Right lobe of liver (tissue), 6 donors: ENCODE measurements around the gene RPL31. TPM values are rescaled to one million over a fixed set of nuclear protein-coding genes. Genes with fewer than 3 reads are reported as not detected.

Experiments used
- ATAC-seq, 4 donors: fragments of 200-7000 bp; cut with Tn5 transposase; one replicate each; pipeline ENCODE4 v1.9.1; 2020; ENCODE audit warnings: mild to moderate bottlenecking in 4 of 4, moderate library complexity in 4 of 4
- DNase-seq, 3 donors: peaks; one replicate each; pipeline ENCODE4 v3.0.0-alpha.2; 2020
- H3K27ac ChIP-seq, 3 donors: fragments of 200-600 bp; one replicate each; pipeline ENCODE4 v1.8.0; 2022
- H3K27me3 ChIP-seq, 2 donors: fragments of 200-600 bp; one replicate each; pipeline ENCODE4 v1.8.0; 2022
- H3K36me3 ChIP-seq, 4 donors: fragments of 200-600 bp; sonication (generic) in 1 of 4; one replicate each; pipeline versions ENCODE4 v1.5.1 to v1.8.0; 2017 to 2022; ENCODE audit warnings: control low read depth in 1 of 4
- H3K4me1 ChIP-seq, 4 donors: fragments of 200-600 bp; sonication (generic) in 1 of 4; one replicate each; pipeline versions ENCODE4 v1.5.1 to v1.8.0; 2017 to 2022; ENCODE audit warnings: control low read depth in 1 of 4
- H3K4me3 ChIP-seq, 3 donors: fragments of 200-600 bp; one replicate each; pipeline ENCODE4 v1.8.0; 2022
- H3K9me3 ChIP-seq, 4 donors: fragments of 200-600 bp; sonication (generic) in 1 of 4; one replicate each; pipeline versions ENCODE4 v1.5.1 to v1.8.0; 2017 to 2022; ENCODE audit warnings: control low read depth in 1 of 4
- POLR2A ChIP-seq: fragments of 450-650 bp; IDR thresholded peaks from one replicate; pipeline ENCODE4 v1.6.1; 2017; ENCODE audit warnings: antibody characterized with exemption, mild to moderate bottlenecking
- WGBS: methylation state at CpG from one replicate; pipeline ENCODE4 v1.1.6; 2018; ENCODE audit warnings: low coverage, low lambda C conversion rate; ENCODE audit not compliant: insufficient coverage; ENCODE audit errors: missing lambda C conversion rate; 5-methylcytosine and 5-hydroxymethylcytosine counted together
- intact Hi-C, 2 donors: fragments of 100-400 bp; cut with DNase I; formaldehyde crosslinking; loops; one replicate each; pipeline versions ENCODE4 v1.11.2 to v1.14.1; 2022
- total RNA-seq, 6 experiments: library from RNA; depleted of rRNA in 2 of 6; stranded (reverse); fragments of >200 nt in 2 of 6; fragmentation: NEBNext Ultra II Directional in 3 of 6; extraction: Animal tissue kit (Norgen Biotek cat#: 25700) in 3 of 6; gene quantifications; one replicate each; pipeline versions ENCODE4 v1.1.0 to v1.2.4, GENCODE V29; 2016 to 2023
- TF ChIP-seq, protein P1 (sequence below), 4 donors: fragments of 200-600 bp in 3 of 4; fragments of 450-650 bp in 1 of 4; IDR thresholded peaks; one replicate each; pipeline versions ENCODE4 v1.5.1 to v1.8.0; 2016 to 2022; ENCODE audit warnings: antibody characterized with exemption in 4 of 4, mild to moderate bottlenecking in 2 of 4
- donor health status: DM: no; HTN: yes; CAD: no.
- donor health status: DM: no; HTN: no; CAD: no.
- donor health status: DM: no; HTN: no; CAD: no.
- donor health status: DM: no; HTN: yes; CAD: no.
- donor health status: DM: no; HTN: yes; CAD: no.

RPL31 gene
- total RNA-seq, 6 experiments from 2014 or later = 363 to 497 (median 443) TPM

DNA sequence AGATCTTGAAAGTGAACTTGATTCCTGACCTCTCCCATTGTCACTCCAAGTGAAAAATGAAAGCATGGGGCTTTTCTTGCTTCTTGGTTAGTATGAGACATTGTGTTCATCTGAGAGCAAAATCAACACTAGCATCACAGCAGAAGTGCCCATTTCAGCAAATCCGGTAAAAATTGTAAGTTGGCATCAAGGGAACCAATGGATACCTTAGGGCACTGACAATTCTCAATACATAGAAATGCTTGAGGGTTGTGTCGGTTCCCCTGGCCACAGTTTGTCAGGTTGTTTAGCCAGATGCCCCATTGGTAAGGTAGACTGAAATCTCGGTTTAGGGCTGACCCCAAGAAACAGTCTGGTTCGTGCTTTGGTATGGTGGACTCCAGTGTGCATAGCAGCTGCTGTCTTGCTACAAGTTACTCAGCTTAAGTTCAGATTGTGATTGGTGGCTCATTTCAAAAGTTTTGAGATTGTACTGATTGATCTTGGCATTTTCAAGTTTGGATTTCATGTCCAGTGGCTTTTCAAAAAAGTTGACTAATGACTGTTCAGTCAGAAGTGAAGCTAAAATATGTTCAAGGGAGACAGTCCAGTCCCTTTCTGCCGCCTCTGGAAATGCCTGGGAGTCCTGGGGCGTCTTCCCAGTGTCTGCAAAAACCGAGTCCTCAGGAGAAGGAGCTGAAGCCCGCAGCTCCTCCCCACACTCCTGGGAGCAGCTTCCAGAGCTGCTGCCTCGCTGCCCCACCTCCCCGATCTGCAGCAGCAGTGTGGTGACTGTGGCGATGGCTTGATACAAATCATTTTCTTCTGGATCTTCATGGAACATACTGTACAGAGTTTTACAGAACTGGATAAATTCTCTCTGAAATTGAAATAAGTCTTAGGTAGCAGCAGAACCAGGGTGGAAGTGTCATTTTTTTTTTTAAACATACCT is 5.6 kb downstream of the RPL31 start:
- intact Hi-C loops = no loop called here
- ATAC-seq = no peak
- H3K4me3 ChIP-seq = no peak overlapping the region
- 68% methylated on average over 5 of the region's 11 CpGs for WGBS
- no peak for DNase-seq
- no peak overlapping the region for H3K27ac ChIP-seq
- no peaks in the 10 kb centered on the region for H3K27me3 ChIP-seq
- TF ChIP-seq, protein P1, sequence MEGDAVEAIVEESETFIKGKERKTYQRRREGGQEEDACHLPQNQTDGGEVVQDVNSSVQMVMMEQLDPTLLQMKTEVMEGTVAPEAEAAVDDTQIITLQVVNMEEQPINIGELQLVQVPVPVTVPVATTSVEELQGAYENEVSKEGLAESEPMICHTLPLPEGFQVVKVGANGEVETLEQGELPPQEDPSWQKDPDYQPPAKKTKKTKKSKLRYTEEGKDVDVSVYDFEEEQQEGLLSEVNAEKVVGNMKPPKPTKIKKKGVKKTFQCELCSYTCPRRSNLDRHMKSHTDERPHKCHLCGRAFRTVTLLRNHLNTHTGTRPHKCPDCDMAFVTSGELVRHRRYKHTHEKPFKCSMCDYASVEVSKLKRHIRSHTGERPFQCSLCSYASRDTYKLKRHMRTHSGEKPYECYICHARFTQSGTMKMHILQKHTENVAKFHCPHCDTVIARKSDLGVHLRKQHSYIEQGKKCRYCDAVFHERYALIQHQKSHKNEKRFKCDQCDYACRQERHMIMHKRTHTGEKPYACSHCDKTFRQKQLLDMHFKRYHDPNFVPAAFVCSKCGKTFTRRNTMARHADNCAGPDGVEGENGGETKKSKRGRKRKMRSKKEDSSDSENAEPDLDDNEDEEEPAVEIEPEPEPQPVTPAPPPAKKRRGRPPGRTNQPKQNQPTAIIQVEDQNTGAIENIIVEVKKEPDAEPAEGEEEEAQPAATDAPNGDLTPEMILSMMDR (IDR thresholded peaks at IDR 0.05) = no peak
- TF ChIP-seq POLR2A = no peak
- H3K36me3 ChIP-seq = peaks cover 7 to 61% (median 31%) of the 10 kb centered on the region in 4 donors
- no peaks in the 10 kb centered on the region for H3K9me3 ChIP-seq
- H3K4me1 ChIP-seq = peaks cover 0 to 16% (median 5%) of the 10 kb centered on the region in 4 donors

DNA sequence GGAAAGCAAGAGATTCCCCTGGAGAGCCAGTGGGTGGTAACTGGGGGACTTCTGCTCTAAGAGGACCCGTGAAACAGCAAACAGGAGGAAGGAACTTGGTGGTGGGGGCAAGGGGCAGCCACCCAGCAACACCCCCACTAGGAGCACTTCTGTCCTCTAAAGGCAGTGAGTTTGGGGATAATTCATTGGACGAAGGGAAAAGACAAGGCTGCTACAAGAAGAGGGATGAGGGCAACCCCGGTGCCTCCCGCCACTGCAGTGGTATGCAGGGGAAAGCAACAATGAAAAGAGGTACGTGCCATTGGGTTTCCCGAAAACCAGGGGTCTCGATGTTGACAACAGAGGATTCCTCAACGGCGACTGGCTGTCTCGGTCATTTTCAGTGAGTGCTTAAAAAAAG is 9.1 kb downstream of the RPL31 start:
- Histone ChIP-seq H3K27me3 (no peaks in the 10 kb centered on the region), H3K4me3 (no peak overlapping the region), H3K36me3 (peaks cover 2 to 32% (median 16%) of the 10 kb centered on the region in 4 donors), H3K9me3 (no peaks in the 10 kb centered on the region), H3K4me1 (peaks cover 0 to 6% (median 0%) of the 10 kb centered on the region in 4 donors), H3K27ac (no peak overlapping the region)
- no peak for TF ChIP-seq POLR2A
- TF ChIP-seq, protein P1 (IDR thresholded peaks at IDR 0.05) = no peak
- ATAC-seq (no peak), DNase-seq (no peak)
- intact Hi-C loops = no loop called here
- 87% methylated on average over 10 of the region's 10 CpGs for WGBS

DNA sequence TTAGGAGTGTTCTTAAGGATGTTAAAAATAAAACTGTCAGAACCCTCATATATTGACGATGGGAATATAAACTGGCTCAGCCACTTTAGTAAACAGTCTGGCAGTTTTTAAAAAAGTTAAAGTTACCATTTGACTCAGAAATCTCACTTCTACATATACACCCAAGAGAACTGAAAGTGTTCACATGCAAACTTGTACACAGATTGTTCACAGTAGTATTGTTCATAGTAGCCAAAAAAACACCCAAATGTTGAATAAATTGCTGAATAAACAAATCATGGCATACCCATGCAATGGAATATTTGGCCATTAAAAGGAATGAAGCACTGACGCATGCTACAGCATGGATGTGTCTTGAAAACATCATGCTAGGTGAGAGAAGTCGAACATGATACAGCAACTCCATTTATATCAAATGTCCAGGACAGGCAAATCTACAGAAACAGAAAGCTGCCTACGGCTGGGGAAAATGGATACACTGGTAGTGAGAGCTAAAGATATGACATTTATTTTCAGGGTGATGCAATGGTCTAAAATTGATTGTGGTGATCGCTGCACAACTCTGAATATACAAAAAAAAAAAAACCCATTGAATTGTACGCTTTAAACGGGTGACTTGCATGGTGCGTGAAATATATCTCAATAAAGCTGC is 10.1 kb downstream of the RPL31 start:
- no peaks in the 10 kb centered on the region for H3K9me3 ChIP-seq
- 33% methylated on average over 8 of the region's 8 CpGs for WGBS
- ATAC-seq = no peak
- peaks cover 0 to 6% (median 0%) of the 10 kb centered on the region in 4 donors for H3K4me1 ChIP-seq
- no peak for DNase-seq
- peaks cover 0 to 24% (median 12%) of the 10 kb centered on the region in 4 donors for H3K36me3 ChIP-seq
- intact Hi-C loops = no loop called here
- no peak overlapping the region for H3K27ac ChIP-seq
- no peak overlapping the region for H3K4me3 ChIP-seq
- TF ChIP-seq, protein P1 (IDR thresholded peaks at IDR 0.05) = no peak
- TF ChIP-seq POLR2A = no peak
- H3K27me3 ChIP-seq = no peaks in the 10 kb centered on the region

DNA sequence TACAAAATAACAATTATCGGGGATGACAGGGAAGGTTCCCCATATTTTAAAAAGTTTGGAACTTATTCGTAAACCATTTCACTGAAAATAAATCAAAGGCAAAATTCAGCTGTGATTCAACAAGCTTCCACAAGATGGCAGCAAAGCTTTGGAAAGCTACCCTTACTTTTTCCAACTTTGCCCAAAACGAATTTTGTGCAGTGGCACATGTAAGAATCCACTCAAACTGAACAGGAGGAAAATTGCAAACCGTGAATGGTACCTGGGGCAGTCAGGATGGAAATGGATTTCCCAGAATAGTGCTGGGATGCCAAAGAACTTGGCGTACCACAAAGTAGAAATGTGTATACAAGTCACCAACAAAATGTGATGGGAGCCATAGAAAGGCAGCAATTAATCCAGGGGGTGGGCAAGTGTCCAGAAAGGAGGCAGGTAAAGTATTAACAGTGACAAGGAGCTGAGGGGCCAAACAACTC is 10.7 kb downstream of the RPL31 start:
- 25% methylated on average over 5 of the region's 5 CpGs for WGBS
- Histone ChIP-seq H3K4me1 (peaks cover 0 to 6% (median 0%) of the 10 kb centered on the region in 4 donors), H3K4me3 (no peak overlapping the region), H3K27me3 (no peaks in the 10 kb centered on the region), H3K9me3 (no peaks in the 10 kb centered on the region), H3K36me3 (peaks cover 0 to 18% (median 8%) of the 10 kb centered on the region in 4 donors), H3K27ac (no peak overlapping the region)
- intact Hi-C loops = no loop called here
- ATAC-seq (peak; percentile 62 to 80 (median 69)), DNase-seq (no peak)
- TF ChIP-seq POLR2A = no peak
- TF ChIP-seq, protein P1 (IDR thresholded peaks at IDR 0.05) = peak; percentile 75 to 90 (median 78)
